GM19324 (cell line): ENCODE measurements around the gene TH.

Experiments used
- ATAC-seq: cut with Tn5 transposase; IDR thresholded peaks from one replicate; pipeline ENCODE4 v1.9.1; 2021; ENCODE audit warnings: mild to moderate bottlenecking, moderate library complexity; ENCODE audit not compliant: unreplicated experiment, low FRiP score

TH gene

DNA sequence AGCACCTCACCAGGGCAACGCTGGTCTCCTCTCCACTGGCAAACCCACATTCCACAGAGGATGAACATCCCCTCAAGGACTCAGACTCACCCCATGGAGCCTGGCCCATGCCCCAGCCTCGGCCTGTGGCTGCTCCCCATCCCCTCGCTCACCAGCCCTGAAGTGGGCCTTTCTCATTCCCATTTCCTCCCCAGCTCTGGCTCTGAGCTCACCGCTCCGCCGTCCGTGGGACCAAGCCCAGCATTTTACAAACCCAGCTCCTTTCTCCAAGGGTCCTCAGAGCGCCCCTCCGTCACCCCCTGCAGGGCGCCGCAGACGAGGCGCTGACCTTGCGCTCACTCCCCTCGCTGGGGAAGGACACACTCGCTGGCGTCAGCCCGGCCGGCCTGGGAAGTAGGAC lies 25.6 kb downstream of the TH start:
- ATAC-seq = no peak

GRCh38 chr11:2144544-2145248 lies 26.9 kb downstream of the TH start:
- no peak for ATAC-seq

- ATAC-seq = no peak
These were observed 27.6 kb downstream of the TH start for GRCh38 chr11:2143799-2144543.

DNA sequence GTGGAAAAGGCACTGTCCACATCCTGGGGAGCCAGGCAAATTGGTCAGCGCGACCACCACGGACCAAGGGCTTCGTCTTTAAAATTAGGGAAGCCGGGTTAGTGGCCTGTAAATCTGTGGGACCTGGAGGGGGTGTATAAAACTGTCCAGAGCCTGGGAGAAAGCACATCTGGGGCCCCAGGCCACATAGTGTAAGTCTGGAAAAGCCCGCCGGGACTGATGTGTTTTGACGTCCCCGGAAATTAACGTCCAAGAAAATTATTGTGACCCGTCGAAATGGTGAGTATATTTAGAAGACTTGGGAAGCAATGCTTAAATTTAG lies 28.2 kb downstream of the TH start:
- ATAC-seq = no peak

- no peak for ATAC-seq
These were observed 28.8 kb downstream of the TH start for GRCh38 chr11:2142762-2143202.

DNA sequence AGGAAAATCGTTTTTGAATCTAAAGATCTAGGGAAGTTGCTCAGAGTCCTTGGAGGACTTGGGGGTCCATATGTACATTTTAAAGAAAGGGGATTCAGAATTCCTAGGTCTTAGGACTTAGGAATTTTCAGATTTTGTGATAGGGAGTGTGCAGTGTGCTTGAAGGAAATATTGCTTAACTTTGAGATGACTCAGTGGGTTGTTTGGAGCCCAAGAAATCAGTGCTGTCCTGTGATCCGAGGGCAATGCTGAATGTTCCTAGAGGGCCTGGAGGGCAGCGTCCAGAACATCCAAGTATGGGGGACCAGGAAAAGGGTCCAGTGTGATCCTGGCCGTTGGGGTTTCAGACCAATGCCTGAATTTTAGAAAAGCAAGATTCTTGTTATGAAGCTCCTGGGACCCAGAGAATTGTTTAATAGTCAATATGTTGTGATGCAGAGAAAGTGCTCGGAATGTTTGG lies 29.3 kb downstream of the TH start:
- no peak for ATAC-seq

DNA sequence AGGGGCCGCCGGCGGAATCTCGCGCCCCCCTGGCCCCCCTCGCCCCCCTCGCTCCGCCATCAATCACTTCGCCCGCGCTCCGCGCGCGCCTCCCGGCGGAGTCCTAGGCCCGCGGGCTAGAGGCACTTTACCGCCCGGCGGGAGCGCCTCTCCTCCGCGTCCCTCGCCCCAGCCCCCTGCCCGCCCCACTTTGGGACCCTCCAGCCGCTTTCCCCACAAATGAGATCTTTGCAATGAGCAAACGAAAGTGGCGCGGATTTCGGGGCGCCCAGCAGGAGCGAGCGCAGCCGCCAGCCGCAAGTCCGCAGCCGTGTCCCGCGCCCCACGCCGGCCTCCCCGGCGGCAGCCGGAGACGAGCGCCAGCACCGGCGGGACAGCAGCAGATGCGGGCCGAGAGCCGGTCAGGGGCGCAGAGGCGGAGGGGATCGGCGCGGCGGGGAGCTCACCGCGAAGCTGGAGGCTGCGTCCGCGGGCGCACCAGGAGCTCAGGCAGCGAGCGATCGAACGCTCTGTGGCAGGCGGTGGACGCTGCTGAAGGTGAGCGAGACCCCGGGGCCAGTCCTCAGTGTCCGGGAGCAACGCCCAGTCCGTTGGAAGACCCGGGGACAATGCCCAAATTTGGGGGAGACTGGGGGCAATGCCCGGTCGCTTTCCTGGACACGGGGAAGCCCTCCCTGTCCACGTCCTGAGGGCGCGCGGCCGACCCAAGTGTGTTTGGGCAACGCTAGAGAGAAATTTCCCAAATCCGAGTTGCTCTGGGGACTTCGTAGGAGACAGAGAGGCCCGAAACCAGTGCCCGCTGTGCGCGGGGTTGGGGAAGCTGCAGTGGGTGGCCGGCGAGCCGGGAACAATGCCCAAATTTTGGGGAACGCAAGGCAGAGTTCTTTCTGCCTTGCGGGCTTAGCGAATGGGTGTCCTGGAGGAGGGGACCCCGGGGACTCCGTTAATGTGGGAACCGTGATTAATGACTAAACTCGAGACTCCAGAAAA lies 30.9 kb downstream of the TH start:
- no peak for ATAC-seq

DNA sequence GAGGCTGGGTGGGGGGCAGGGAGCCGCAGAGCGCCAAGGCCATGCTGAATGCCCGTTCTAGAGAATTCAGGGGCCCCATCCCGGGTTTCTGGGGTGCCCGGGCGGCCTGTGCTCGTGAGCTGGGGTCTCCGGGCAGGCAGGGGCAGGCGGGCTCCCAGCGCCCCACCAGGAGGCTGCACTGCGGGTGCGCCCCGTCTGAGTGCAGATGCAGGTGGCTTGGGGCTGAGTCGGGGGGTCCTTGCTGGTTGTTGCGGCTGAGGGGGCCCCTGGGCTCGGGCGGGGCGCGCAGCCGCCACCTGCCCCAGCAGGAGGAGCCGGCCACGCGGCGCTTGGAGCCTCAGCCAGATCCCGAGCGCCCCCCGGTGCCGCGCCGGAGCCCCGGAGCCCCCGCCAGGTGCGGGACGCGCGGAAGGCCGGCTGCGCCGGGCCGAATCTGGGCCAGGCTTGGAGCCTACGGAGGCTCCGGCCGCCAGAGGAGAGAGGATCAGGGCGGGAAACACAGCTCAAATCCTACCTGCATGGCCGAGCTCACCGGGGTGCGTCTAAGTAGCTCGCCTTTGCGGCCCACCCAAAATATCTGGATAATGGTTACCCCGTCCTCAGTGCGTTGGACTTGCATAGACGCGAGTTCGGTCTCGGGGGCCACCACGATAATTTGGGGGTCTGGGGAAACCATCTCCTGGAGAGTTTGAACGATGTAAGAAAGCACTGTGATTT lies 31.8 kb downstream of the TH start:
- ATAC-seq = no peak

GRCh38 chr11:2139123-2139521 lies 32.5 kb downstream of the TH start, which contains the start of gene IGF2:
TSS of gene IGF2 (minus strand) at chr11:2139389. CDS start at chr11:2135523, 3,866 bp downstream.
- ATAC-seq = no peak

- no peak for ATAC-seq
These were observed 33.0 kb downstream of the TH start for GRCh38 chr11:2138431-2139122.

- ATAC-seq = no peak
These were observed 33.6 kb downstream of the TH start for GRCh38 chr11:2138068-2138430.

- ATAC-seq = no peak
These were observed 34.2 kb downstream of the TH start for GRCh38 chr11:2137202-2138067.

DNA sequence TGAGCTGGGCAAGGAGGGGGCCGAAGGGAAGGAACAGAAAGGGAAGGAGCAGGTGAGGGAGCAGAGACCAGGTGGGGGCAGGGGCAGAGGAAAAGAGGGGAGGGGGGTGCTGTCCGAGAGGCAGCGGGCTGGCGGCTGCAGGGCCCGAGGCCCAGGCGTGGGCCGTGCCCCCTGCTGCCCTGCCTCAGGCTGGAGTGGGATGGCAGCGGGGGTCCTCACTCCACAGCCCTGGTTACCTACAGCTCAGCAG lies 34.7 kb downstream of the TH start:
- no peak for ATAC-seq

DNA sequence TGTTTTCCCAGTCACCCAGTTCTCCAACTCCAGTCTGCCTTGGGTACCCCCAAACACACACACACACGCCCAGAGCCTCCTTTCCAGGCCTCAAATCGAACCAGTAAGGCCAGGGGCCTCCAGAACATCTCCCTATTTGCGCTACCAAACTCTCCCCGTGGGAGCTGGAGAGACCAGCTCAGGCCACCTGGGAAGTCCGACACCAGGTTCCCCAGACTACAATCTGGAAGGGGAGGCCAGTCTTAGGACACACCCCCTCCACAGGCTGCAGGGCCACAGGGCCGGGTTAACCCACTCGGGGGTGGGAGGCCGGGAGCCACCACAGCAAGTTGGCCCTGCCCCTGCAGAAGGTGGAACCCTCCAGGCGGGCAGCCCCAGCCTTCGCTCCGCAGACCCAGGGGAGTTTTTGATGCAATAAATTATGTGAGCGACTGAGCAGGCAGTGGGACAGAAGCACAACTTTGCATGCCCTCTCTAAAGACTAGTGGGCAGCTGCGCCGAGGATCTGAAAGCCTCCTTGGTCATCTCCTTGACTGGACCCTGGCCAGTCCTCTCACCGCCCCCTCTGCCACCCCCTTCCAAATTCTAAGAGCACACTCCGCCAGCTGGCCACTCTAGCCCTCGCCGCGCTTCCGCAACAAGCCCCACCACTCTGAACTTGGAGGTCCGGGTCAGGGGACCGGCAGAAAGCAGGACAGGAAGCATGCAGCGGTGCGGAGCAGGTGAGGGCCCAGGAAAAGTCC lies 35.2 kb downstream of the TH start:
- ATAC-seq = no peak

- ATAC-seq = no peak
These were observed 35.9 kb downstream of the TH start for GRCh38 chr11:2135648-2136201.

GRCh38 chr11:2135018-2135569 lies 36.5 kb downstream of the TH start:
- ATAC-seq = no peak

- ATAC-seq = no peak
These were observed 37.3 kb downstream of the TH start for GRCh38 chr11:2134022-2135010.
